Body of pancreas (tissue), 4 donors: Measurements from ENCODE around the gene CFAP43. TPM values are rescaled to one million over a fixed set of nuclear protein-coding genes. Genes with fewer than 3 reads are reported as not detected.

ENCODE experiments used
- ATAC-seq: fragments of 150-250 bp; one replicate; pipeline ENCODE4 v1.9.1; 2016
- DNase-seq, 4 donors: peaks; one replicate each; pipeline ENCODE4 v3.0.0-alpha.2; 2019
- H3K27ac ChIP-seq, 4 donors: fragments of 200-600 bp; sonication (generic); 1 replicate in 3 of 4; 2 replicates in 1 of 4; pipeline versions ENCODE4 v1.5.1 to v1.6.1; 2016 to 2019; ENCODE audit warnings: mild to moderate bottlenecking in 1 of 4, mixed read lengths in 1 of 4, moderate library complexity in 1 of 4
- H3K27me3 ChIP-seq, 2 donors: fragments of 200-600 bp; sonication (generic); one replicate each; pipeline ENCODE4 v1.6.0; 2016; ENCODE audit warnings: mild to moderate bottlenecking in 1 of 2
- H3K36me3 ChIP-seq, 2 donors: fragments of 200-600 bp; sonication (generic); replicated peaks in 1 of 2; 2 replicates each; pipeline ENCODE4 v1.5.1; 2016; ENCODE audit warnings: low read depth in 2 of 2; ENCODE audit not compliant: insufficient read depth in 1 of 2
- H3K4me1 ChIP-seq: fragments of 200-600 bp; sonication (generic); one replicate; pipeline ENCODE4 v1.6.0; 2016
- H3K4me3 ChIP-seq, 2 donors: fragments of 200-600 bp; sonication (generic); 1 replicate in 1 of 2; 2 replicates in 1 of 2; pipeline ENCODE4 v1.5.1; 2016 to 2019
- H3K9me3 ChIP-seq, 3 donors: fragments of 200-600 bp; sonication (generic); 1 replicate in 2 of 3; 2 replicates in 1 of 3; pipeline ENCODE4 v1.5.1; 2016
- POLR2A ChIP-seq, 3 donors: fragments of 450-650 bp; IDR thresholded peaks; one replicate each; pipeline ENCODE4 v1.6.1; 2016; ENCODE audit warnings: antibody characterized with exemption in 3 of 3, mild to moderate bottlenecking in 2 of 3
- WGBS, 2 donors: methylation state at CpG; one replicate each; pipeline ENCODE4 v1.1.5; 2017; 5-methylcytosine and 5-hydroxymethylcytosine counted together
- intact Hi-C: fragments of 100-400 bp; cut with DNase I; formaldehyde crosslinking; loops from one replicate; pipeline ENCODE4 v1.15.1; 2023
- total RNA-seq, 2 donors: library from RNA; depleted of rRNA; stranded (reverse); fragments of >200 nt; gene quantifications; one replicate each; pipeline ENCODE4 v1.1.0, GENCODE V29; 2016
- TF ChIP-seq, protein P1 (sequence below), 7 experiments: fragments of 450-650 bp in 4 of 7; fragments of 200-600 bp in 3 of 7; sonication (generic) in 3 of 7; IDR thresholded peaks; one replicate each; pipeline ENCODE4 v1.5.1; 2016 to 2019; ENCODE audit warnings: antibody characterized with exemption in 7 of 7

The CFAP43 gene
- total RNA-seq, 2 donors from 2014 or later: 2.3 to 4.0 TPM

GRCh38 chr10:104258209-104258608, 26.0 kb upstream of the CFAP43 start:
- no peaks in the 10 kb centered on the region for H3K27me3 ChIP-seq
- DNase-seq (no peak), ATAC-seq (no peak)
- H3K4me1 ChIP-seq: peaks cover 58% of the 10 kb centered on the region
- no peak overlapping the region for H3K27ac ChIP-seq
- WGBS, 2 donors: 52 to 65% methylated on average over 3 of the region's 3 CpGs
- intact Hi-C loops: no loop called here
- no peak overlapping the region for H3K4me3 ChIP-seq
- no peaks in the 10 kb centered on the region for H3K9me3 ChIP-seq
- TF ChIP-seq, protein P1, sequence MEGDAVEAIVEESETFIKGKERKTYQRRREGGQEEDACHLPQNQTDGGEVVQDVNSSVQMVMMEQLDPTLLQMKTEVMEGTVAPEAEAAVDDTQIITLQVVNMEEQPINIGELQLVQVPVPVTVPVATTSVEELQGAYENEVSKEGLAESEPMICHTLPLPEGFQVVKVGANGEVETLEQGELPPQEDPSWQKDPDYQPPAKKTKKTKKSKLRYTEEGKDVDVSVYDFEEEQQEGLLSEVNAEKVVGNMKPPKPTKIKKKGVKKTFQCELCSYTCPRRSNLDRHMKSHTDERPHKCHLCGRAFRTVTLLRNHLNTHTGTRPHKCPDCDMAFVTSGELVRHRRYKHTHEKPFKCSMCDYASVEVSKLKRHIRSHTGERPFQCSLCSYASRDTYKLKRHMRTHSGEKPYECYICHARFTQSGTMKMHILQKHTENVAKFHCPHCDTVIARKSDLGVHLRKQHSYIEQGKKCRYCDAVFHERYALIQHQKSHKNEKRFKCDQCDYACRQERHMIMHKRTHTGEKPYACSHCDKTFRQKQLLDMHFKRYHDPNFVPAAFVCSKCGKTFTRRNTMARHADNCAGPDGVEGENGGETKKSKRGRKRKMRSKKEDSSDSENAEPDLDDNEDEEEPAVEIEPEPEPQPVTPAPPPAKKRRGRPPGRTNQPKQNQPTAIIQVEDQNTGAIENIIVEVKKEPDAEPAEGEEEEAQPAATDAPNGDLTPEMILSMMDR (IDR thresholded peaks at IDR 0.05): no peak
- TF ChIP-seq POLR2A (IDR thresholded peaks at IDR 0.05): no peak
- H3K36me3 ChIP-seq: peaks cover 0 to 5% of the 10 kb centered on the region in 2 donors

DNA sequence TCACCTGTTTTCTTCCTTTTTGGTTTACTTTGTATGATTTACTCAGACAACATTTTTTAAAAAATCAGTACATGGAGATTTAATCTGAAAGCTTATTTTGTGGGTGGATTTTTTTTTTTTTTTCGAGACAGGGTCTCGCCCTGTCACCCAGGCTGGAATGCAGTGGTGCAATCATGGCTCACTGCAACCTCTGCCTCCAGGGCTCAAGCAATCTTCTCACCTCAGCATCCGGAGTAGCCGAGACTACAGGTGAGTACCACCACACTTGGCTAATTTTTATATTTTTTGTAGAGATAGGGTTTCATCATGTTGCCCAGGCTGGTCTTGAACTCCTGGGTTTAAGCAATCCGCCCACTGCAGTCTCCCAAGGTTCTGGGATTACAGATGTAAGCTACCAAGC, 25.1 kb upstream of the CFAP43 start:
- DNase-seq: no peak
- H3K36me3 ChIP-seq: peaks cover 0 to 5% of the 10 kb centered on the region in 2 donors
- H3K4me1 ChIP-seq: peaks cover 58% of the 10 kb centered on the region
- no peaks in the 10 kb centered on the region for H3K27me3 ChIP-seq
- WGBS, 2 donors: 80 to 88% methylated on average over 5 of the region's 5 CpGs
- ATAC-seq: no peak
- intact Hi-C loops: no loop called here
- no peak for TF ChIP-seq POLR2A (IDR thresholded peaks at IDR 0.05)
- TF ChIP-seq, protein P1 (IDR thresholded peaks at IDR 0.05): no peak
- H3K27ac ChIP-seq: no peak overlapping the region
- no peak overlapping the region for H3K4me3 ChIP-seq
- H3K9me3 ChIP-seq: no peaks in the 10 kb centered on the region

DNA sequence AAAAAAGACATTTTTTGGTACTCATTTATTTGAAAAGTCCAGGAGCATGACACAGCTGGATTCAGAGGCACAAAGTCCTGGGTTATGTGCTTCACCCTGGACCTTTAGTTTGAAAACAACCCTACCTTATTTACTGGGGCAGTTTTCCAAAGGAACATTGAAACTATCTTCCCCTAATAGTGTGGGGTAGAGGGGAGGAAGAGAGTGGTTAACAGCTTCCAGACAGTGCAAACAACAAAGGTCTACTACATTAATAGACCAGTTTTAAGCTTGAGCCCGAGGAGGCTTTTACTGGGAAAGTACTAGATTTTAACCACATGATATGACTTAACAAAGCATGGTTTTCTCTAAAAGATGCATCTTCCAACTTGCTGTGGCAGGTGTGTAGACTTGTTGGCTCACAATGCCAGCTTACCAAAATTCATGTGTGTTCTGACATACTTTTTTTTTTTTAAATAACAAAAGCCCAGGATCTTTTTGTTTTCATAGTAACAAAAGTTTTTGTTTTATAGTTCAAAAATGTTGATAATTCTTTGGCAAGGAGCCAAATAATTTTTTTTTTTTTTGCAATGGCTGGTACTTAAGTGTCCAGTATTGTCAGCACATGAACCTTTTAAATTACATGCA, 24.3 kb upstream of the CFAP43 start:
- H3K9me3 ChIP-seq: no peaks in the 10 kb centered on the region
- peaks cover 0 to 2% of the 10 kb centered on the region in 2 donors for H3K36me3 ChIP-seq
- no peak for TF ChIP-seq POLR2A (IDR thresholded peaks at IDR 0.05)
- TF ChIP-seq, protein P1 (IDR thresholded peaks at IDR 0.05): no peak
- H3K27ac ChIP-seq: peak overlapping the region in 3 of 4 donors; percentile 85 to 96 (median 86)
- no peak for DNase-seq
- no peaks in the 10 kb centered on the region for H3K27me3 ChIP-seq
- ATAC-seq: no peak
- peaks cover 58% of the 10 kb centered on the region for H3K4me1 ChIP-seq
- WGBS, 2 donors: 10 to 13% methylated on average over 1 of the region's 1 CpG
- intact Hi-C loops: no loop called here
- no peak overlapping the region for H3K4me3 ChIP-seq

DNA sequence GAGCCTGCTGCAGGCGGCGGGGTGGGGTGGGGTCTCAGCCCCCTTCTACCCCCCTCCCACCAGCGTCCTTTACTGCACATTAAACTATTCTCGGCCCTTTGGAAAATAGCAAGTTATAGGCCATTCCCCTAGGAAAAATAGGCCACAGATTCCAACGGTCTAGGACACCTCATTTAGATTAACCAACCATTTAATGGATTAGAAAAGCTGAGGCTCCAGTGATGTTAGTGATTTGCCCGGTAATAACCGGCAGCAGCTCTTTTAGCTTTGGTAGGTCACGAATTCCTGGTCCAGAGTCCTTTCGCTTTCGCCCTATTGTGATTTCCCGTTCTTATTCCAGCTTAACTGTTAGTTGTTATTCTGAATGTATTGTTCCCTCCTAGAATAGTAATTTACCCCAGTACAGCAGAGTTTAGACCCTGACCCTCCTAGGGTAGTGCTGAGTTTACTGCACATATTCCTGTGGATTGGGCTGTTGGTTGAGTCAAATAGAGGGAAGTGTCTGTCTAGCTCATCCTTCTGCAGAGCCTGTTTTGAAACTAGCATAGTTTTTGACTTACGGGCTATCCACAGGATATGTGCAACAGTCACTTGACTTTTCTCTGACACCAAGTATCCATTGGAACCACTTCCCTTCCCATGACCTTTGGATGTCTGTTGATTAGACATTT, 23.3 kb upstream of the CFAP43 start:
- Histone ChIP-seq H3K9me3 (no peaks in the 10 kb centered on the region), H3K36me3 (peaks cover 0 to 2% of the 10 kb centered on the region in 2 donors), H3K27ac (peak overlapping the region; percentile 81 to 96 (median 86)), H3K4me1 (peaks cover 52% of the 10 kb centered on the region), H3K4me3 (peak overlapping the region; percentile 71 to 72), H3K27me3 (no peaks in the 10 kb centered on the region)
- peak in 2 of 3 donors; percentile 22 to 64 for TF ChIP-seq POLR2A (IDR thresholded peaks at IDR 0.05)
- TF ChIP-seq, protein P1 (IDR thresholded peaks at IDR 0.05): no peak
- ATAC-seq (peak; percentile 50), DNase-seq (peak in 1 of 4 donors; percentile 37)
- 1% methylated on average over 10 to 12 of the region's 12 CpGs for WGBS, 2 donors
- intact Hi-C loops: no loop called here
